Subcutaneous abdominal adipose tissue (tissue), 5 donors: ENCODE results near the gene PITPNM3.
"Not testable (repeated sequence)": the region's sequence is repeated elsewhere in the genome, so short reads cannot be mapped to it uniquely, and the experiment has no call there.

ENCODE experiments used
- H3K27ac ChIP-seq: one replicate; pipeline ENCODE4 v1.7.0; 2013; ENCODE audit warnings: low read depth, mild to moderate bottlenecking, inconsistent platforms, low read length, moderate library complexity
- H3K27me3 ChIP-seq, 5 donors: one replicate each; pipeline ENCODE4 v1.7.0; 2013; ENCODE audit warnings: low read length in 5 of 5, inconsistent platforms in 1 of 5; ENCODE audit not compliant: control insufficient read depth in 5 of 5, insufficient read depth in 4 of 5
- H3K36me3 ChIP-seq, 5 donors: one replicate each; pipeline ENCODE4 v1.7.0; 2013; ENCODE audit warnings: low read length in 5 of 5; ENCODE audit not compliant: control insufficient read depth in 5 of 5, insufficient read depth in 5 of 5
- H3K4me1 ChIP-seq, 5 donors: one replicate each; pipeline ENCODE4 v1.7.0; 2013; ENCODE audit warnings: low read length in 5 of 5, mild to moderate bottlenecking in 3 of 5, moderate library complexity in 1 of 5; ENCODE audit not compliant: control insufficient read depth in 5 of 5, insufficient read depth in 5 of 5
- H3K4me3 ChIP-seq, 5 donors: one replicate each; pipeline ENCODE4 v1.7.0; 2013; ENCODE audit warnings: low read length in 5 of 5, low read depth in 1 of 5
- H3K9ac ChIP-seq, 5 donors: one replicate each; pipeline ENCODE4 v1.7.0; 2013; ENCODE audit warnings: low read length in 5 of 5, mild to moderate bottlenecking in 4 of 5, moderate library complexity in 3 of 5
- H3K9me3 ChIP-seq, 5 donors: one replicate each; pipeline ENCODE4 v1.7.0; 2013; ENCODE audit warnings: low read length in 5 of 5; ENCODE audit not compliant: control insufficient read depth in 5 of 5
- donor health status: healthy.
- donor health status: healthy.
- donor health status: healthy.
- donor health status: healthy.
- donor health status: healthy.

PITPNM3 gene

DNA sequence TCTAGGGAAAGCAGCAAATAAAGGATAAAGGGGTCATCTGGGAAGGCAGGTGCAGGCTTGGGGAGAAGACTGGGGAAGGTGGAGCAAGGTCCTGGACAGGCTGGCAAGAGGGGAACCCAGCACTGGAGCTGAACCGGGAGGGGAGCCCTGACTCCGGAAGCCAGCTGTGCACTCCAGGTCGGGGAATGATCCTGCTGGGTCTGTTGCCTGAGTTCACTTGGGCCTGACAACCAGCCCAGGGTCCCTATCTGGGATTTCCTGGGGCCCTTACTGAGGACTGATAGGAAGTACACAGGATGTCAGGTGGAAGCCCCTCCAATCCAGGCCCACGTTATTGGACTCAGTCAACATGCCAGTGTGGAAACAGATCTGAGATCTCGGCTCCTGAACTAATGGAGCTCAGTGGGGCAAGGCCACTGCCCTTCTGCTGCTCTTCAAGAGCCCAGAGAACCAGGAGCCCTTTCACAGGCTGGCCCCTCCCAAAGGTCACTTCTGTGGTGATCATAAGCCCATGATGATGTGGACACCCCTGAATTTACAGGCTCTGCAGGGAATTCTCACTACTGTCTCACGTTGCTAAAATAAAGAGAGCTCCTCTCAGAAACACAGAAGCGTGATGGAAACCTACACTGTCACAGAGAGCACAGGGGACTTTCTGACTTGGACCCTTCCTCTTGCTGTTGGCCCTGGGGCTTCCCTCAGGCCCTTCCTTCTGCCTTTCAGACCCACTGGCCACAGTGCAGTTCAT, 19.9 kb upstream of the PITPNM3 start:
- H3K9me3 ChIP-seq: no peaks in the 10 kb centered on the region
- H3K27ac ChIP-seq: no peak overlapping the region
- H3K4me3 ChIP-seq: no peak overlapping the region
- peaks cover 0 to 5% (median 0%) of the 10 kb centered on the region in 5 donors for H3K27me3 ChIP-seq
- H3K9ac ChIP-seq: no peak overlapping the region
- peaks cover 0 to 30% (median 24%) of the 10 kb centered on the region in 5 donors for H3K36me3 ChIP-seq
- peaks cover 6 to 18% (median 13%) of the 10 kb centered on the region in 5 donors for H3K4me1 ChIP-seq

DNA sequence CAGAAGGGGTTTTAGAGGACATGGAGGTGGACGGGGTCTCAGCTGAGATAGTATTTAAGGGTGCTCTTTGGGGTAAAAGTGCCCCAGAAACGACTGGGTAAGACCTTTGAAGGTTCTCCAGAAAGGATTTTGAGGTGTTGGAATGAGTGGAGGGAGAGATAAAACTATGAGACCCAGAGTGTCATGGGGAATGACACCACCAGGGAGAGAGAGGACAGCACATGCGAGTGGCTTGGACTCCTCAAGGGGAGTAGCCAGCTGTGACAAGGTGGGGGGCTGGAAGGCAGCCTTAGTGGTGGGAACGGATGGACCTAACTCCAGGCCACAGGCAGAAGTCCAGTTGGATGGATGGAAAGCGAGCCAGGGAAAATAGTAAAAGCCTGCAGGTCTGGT, 19.2 kb upstream of the PITPNM3 start:
- peaks cover 0 to 5% (median 0%) of the 10 kb centered on the region in 5 donors for H3K27me3 ChIP-seq
- peaks cover 6 to 18% (median 13%) of the 10 kb centered on the region in 5 donors for H3K4me1 ChIP-seq
- H3K9me3 ChIP-seq: no peaks in the 10 kb centered on the region
- H3K36me3 ChIP-seq: peaks cover 0 to 30% (median 18%) of the 10 kb centered on the region in 5 donors
- no peak overlapping the region for H3K9ac ChIP-seq
- no peak overlapping the region for H3K27ac ChIP-seq
- H3K4me3 ChIP-seq: peak overlapping the region in 1 of 5 donors; percentile 13

DNA sequence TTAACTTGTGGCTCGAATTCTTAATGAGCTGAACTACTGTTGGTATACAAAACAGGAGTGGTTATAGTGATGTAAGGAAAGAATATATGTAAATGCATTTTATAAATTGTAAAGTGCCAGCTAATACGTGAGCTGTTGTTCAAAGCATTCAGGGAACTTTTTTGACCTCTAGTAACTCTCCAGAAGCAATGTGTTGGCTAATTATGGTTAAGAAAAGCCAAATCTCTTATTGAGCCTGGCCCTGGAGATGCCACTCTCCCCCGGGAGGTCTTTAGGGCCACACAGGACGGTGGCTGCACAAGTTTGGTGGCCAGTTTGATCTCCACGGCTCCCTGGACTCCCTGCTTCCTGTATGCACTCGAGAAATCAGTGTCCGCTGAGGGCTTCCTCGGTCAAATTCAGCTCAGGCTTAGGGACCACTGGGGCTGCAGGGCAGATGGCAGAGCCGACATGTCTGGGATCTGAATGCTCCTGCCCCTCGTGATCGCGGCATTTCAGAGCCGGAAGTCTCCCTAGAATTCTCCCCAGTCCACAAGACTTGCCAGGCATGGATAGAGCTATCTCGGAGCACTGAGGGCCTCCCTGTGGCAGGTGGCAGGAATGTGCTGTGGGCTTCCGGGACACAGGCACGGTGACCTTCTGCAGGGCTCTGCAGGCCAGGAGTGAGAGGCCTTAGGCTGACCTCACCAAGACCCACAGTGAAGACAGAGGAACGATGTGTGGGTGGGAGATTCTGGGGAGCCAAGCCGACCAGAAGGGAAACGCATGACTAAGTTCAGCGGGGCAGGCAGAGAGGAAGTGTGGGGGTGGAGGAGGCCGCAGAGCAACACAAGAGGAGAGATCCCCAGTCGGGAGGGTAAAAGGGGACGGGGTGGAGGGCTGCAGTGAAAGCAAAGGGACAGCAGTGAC, 18.6 kb upstream of the PITPNM3 start:
- Histone ChIP-seq H3K4me3 (peak overlapping the region in 3 of 5 donors; percentile 3 to 51 (median 13)), H3K27ac (no peak overlapping the region), H3K9ac (peak overlapping the region in 1 of 5 donors; percentile 11)

GRCh38 chr17:6573982-6574686, 17.8 kb upstream of the PITPNM3 start:
- no peak overlapping the region for H3K9ac ChIP-seq
- H3K36me3 ChIP-seq: peaks cover 0 to 24% (median 12%) of the 10 kb centered on the region in 5 donors
- no peak overlapping the region for H3K27ac ChIP-seq
- H3K4me3 ChIP-seq: no peak overlapping the region
- peaks cover 0 to 8% (median 2%) of the 10 kb centered on the region in 5 donors for H3K27me3 ChIP-seq
- peaks cover 6 to 18% (median 13%) of the 10 kb centered on the region in 5 donors for H3K4me1 ChIP-seq
- no peaks in the 10 kb centered on the region for H3K9me3 ChIP-seq

More for the DNA sequence above, 18.6 kb upstream of the PITPNM3 start:
- Histone ChIP-seq H3K27me3 (peaks cover 0 to 5% (median 0%) of the 10 kb centered on the region in 5 donors), H3K36me3 (peaks cover 0 to 30% (median 17%) of the 10 kb centered on the region in 5 donors), H3K4me1 (peaks cover 6 to 18% (median 13%) of the 10 kb centered on the region in 5 donors), H3K9me3 (no peaks in the 10 kb centered on the region)

GRCh38 chr17:6573495-6573894, 17.1 kb upstream of the PITPNM3 start:
- not testable (repeated sequence) for H3K27me3 ChIP-seq, H3K4me3 ChIP-seq, H3K27ac ChIP-seq, H3K9me3 ChIP-seq, H3K9ac ChIP-seq
- H3K4me1 ChIP-seq: peaks cover 6 to 18% (median 13%) of the 10 kb centered on the region in 5 donors
- peaks cover 0 to 17% (median 6%) of the 10 kb centered on the region in 5 donors for H3K36me3 ChIP-seq

DNA sequence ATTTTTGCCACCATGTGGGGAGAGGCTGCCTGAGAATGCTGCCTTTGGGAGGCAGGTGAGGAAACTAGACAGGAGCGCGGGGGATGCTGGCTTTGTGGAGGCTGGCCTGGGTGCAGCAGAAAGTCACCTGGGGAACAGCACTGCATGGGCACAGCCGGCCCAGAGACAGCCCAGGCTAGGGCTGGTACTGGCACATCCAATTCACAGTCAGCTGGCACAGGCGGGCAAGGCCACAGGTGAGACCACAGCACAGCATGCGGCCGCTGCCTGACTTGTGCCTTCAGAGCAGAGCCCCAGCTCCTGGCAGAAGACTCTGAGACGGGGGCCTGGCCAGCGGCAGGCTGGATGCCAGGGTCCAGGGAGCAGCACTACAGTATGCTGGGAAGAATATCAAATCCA, 16.6 kb upstream of the PITPNM3 start:
- no peaks in the 10 kb centered on the region for H3K9me3 ChIP-seq
- no peak overlapping the region for H3K9ac ChIP-seq
- H3K27me3 ChIP-seq: peaks cover 2 to 8% (median 4%) of the 10 kb centered on the region in 5 donors
- no peak overlapping the region for H3K4me3 ChIP-seq
- H3K27ac ChIP-seq: no peak overlapping the region
- H3K4me1 ChIP-seq: peaks cover 6 to 18% (median 13%) of the 10 kb centered on the region in 5 donors
- H3K36me3 ChIP-seq: peaks cover 0 to 12% (median 6%) of the 10 kb centered on the region in 5 donors

DNA sequence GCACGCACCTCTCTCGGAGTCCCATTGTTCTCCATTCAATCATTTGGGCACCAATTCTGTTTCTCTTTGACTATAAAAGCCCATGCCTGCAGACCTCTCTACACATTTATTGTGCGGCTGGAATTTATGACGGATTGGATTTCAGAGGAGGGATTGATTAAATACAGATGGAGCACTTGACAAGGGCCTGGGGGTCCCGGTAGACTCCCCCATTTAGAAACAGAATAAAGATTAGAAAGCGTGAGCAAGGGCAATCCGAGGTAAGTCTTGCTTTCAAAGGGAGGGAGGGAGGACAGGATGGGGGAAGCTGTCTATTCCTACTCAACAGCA, 15.1 kb upstream of the PITPNM3 start:
- H3K27ac ChIP-seq: no peak overlapping the region
- H3K9me3 ChIP-seq: no peaks in the 10 kb centered on the region
- H3K4me1 ChIP-seq: peaks cover 6 to 18% (median 13%) of the 10 kb centered on the region in 5 donors

DNA sequence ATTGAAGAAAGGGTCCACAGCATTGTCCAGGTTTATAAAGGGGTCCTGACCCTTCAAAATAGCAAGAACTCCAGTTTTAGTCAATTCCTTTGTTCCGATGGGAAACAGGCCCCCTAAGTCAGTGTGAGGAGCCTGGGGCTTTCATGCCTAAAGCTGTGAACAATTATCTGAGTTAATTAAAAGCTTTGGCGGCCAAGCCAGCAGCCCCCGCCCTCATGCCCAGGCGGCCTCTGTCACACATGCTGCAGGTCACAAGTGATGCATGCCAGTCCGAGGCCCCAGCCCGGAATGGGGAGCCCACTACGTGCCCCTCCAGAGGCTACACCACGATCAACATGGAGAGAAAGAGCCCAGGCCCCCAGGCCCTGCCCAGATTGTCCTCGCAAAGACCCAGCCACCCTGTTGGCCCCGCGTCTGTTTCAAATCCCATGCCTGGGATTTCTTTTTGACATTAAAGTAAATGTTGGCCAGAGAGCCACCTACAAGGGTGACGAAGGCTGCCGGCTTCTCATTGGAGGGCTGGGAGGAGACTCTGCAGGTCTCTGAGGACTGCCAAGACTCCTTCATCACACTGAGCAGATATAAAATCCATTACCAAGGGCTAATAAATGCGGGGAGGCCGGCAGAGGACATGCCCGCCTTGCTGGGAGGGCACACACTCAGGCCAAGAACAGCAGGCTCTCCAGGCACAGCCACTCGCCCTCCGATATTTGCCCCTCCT, 14.5 kb upstream of the PITPNM3 start:
- Histone ChIP-seq H3K36me3 (peaks cover 0 to 3% (median 0%) of the 10 kb centered on the region in 5 donors), H3K27me3 (peaks cover 2 to 8% (median 4%) of the 10 kb centered on the region in 5 donors), H3K9me3 (no peaks in the 10 kb centered on the region), H3K4me1 (peaks cover 6 to 14% (median 13%) of the 10 kb centered on the region in 5 donors), H3K9ac (no peak overlapping the region), H3K27ac (no peak overlapping the region), H3K4me3 (no peak overlapping the region)

More for the DNA sequence above, 15.1 kb upstream of the PITPNM3 start:
- Histone ChIP-seq H3K4me3 (no peak overlapping the region), H3K27me3 (peaks cover 2 to 8% (median 4%) of the 10 kb centered on the region in 5 donors), H3K36me3 (peaks cover 0 to 3% (median 0%) of the 10 kb centered on the region in 5 donors), H3K9ac (no peak overlapping the region)
